Prostate gland (tissue), 2 donors: ENCODE measurements around the gene HCFC1. TPM values are rescaled to one million over a fixed set of nuclear protein-coding genes. Genes with fewer than 3 reads are reported as not detected.

Experiments used
- DNase-seq: peaks from one replicate; pipeline ENCODE4 v3.0.0-alpha.2; 2019; ENCODE audit warnings: low spot score
- H3K27ac ChIP-seq, 2 donors: fragments of 200-600 bp; sonication (generic); 2 replicates each; pipeline ENCODE4 v1.5.1; 2017 to 2019
- H3K27me3 ChIP-seq: fragments of 200-600 bp; sonication (generic); replicated peaks from 2 replicates; pipeline ENCODE4 v1.5.1; 2019; ENCODE audit not compliant: insufficient read depth
- H3K36me3 ChIP-seq, 2 donors: fragments of 200-600 bp; sonication (generic); 1 replicate in 1 of 2; 2 replicates in 1 of 2; pipeline versions ENCODE4 v1.5.1 to v1.8.1; 2017 to 2019
- H3K4me1 ChIP-seq: fragments of 200-600 bp; sonication (generic); replicated peaks from 2 replicates; pipeline ENCODE4 v1.5.1; 2019
- H3K4me3 ChIP-seq, 2 donors: fragments of 200-600 bp; sonication (generic); 2 replicates each; pipeline ENCODE4 v1.5.1; 2017 to 2019
- H3K9me3 ChIP-seq: fragments of 200-600 bp; sonication (generic); 2 replicates; pipeline ENCODE4 v1.5.1; 2017
- POLR2A ChIP-seq: fragments of 450-650 bp; IDR thresholded peaks from one replicate; pipeline ENCODE4 v1.6.1; 2016; ENCODE audit warnings: antibody characterized with exemption, mild to moderate bottlenecking
- POLR2AphosphoS5 ChIP-seq: sonication (generic); formaldehyde crosslinking; IDR thresholded peaks from one replicate; pipeline ENCODE4 v1.6.1; 2017; ENCODE audit warnings: antibody characterized with exemption
- WGBS: methylation state at CpG from one replicate; pipeline ENCODE4 v1.1.5; 2018; 5-methylcytosine and 5-hydroxymethylcytosine counted together
- intact Hi-C: fragments of 100-400 bp; cut with DNase I; formaldehyde crosslinking; loops from one replicate; pipeline ENCODE4 v1.14.2; 2022
- total RNA-seq, 2 donors: library from RNA; depleted of rRNA; stranded (reverse); fragments of >200 nt; gene quantifications; one replicate each; pipeline ENCODE4 v1.1.0, GENCODE V29; 2016
- TF ChIP-seq, protein P1 (sequence below), 4 experiments: fragments of 200-600 bp in 2 of 4; fragments of 450-650 bp in 2 of 4; sonication (generic) in 2 of 4; IDR thresholded peaks; 1 replicate in 3 of 4; 2 replicates in 1 of 4; pipeline ENCODE4 v1.5.1; 2016 to 2019; ENCODE audit warnings: antibody characterized with exemption in 4 of 4, mild to moderate bottlenecking in 2 of 4, moderate library complexity in 2 of 4

Gene HCFC1
- 100 to 1,000 TPM in 1 of 2 donors, 10 to 100 TPM in 1; 67.7 to 115 TPM for total RNA-seq

DNA sequence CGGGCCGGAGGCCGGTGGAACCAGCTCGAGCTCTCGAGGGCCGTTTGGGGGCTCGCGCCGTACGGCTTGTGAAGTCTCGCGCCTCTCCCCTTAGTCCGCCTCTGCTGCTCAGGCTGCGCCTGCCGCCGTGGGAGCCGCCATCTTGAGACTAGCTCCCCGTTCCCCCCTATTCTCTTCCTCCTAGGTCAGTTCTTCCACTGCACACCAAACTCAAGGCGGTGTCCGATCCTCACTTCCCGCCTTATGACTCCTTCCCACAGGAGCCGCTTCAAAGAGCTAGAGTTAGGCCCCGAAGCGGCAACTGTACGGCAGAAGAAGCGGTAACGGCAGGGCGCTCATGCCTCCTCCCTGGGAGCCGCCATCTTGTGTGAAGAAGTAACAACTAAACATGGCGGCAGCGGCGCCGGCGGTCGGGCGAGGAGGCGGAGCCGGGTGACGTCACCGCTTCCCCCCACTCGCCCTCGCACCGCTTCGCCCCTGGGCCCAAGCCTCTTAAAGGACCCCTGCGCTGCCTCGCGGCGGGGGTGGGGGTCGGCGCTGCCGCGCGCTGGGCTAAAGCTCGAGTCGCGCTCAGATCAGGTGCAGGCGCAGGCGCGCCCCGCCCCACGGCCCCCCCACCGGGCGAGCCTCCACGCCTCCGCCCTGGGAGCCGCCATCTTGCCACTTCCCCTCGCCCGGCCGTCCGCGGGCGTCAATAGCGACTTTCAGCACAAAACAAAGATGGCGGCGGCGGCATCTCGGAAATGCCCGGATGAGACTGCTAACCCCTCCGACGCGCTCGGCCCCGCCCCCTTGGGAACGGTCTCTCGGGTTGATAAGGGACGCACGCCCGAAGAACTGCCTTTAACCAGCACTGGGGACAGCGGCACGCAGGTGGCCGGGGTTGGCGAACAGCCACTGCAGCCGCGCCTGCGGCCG, at the start of gene HCFC1:
Gene HCFC1, minus strand, starts transcription at position 369 of the 918 bp plus-strand sequence. CDS start 978 bp downstream, outside the sequence.
- Histone ChIP-seq H3K27ac (peak within 1 kb of the TSS; percentile 98), H3K4me3 (peak within 1 kb of the TSS; percentile 55 to 60), H3K27me3 (no peaks in the 10 kb centered on the region), H3K36me3 (no peaks in the 10 kb centered on the region), H3K4me1 (no peaks in the 10 kb centered on the region), H3K9me3 (no peaks in the 10 kb centered on the region)
- intact Hi-C loops: no loop called here
- TF ChIP-seq, protein P1, sequence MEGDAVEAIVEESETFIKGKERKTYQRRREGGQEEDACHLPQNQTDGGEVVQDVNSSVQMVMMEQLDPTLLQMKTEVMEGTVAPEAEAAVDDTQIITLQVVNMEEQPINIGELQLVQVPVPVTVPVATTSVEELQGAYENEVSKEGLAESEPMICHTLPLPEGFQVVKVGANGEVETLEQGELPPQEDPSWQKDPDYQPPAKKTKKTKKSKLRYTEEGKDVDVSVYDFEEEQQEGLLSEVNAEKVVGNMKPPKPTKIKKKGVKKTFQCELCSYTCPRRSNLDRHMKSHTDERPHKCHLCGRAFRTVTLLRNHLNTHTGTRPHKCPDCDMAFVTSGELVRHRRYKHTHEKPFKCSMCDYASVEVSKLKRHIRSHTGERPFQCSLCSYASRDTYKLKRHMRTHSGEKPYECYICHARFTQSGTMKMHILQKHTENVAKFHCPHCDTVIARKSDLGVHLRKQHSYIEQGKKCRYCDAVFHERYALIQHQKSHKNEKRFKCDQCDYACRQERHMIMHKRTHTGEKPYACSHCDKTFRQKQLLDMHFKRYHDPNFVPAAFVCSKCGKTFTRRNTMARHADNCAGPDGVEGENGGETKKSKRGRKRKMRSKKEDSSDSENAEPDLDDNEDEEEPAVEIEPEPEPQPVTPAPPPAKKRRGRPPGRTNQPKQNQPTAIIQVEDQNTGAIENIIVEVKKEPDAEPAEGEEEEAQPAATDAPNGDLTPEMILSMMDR (IDR thresholded peaks at IDR 0.05): no peak
- TF ChIP-seq POLR2A: peak; percentile 13
- DNase-seq: peak; percentile 83
- 0% methylated on average over 7 of the region's 96 CpGs for WGBS

DNA sequence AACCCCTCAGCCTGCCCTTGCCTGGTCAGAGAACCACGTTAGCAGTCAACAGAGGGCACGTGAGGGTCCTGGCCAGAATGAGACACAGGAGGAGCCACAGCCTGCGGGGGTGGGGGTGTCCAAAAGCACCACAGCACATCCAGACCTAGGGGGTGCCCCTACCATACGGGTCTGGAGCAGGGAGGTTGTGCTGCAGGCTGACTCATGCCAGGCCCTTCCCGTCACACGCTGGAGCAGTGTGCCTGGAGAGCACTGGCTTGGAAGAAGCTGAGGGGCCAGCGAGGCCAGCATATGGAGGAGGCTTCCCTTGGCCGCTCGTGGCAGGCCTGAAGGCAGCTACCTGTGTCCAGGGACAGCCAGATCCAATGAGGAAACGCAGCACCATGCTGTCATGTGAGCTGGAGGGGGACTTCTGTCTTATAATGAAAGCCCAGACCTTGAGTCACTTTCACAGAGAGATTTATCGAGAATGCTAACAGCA, 49.6 kb upstream of the HCFC1 start:
- H3K4me1 ChIP-seq: no peaks in the 10 kb centered on the region
- WGBS: 64% methylated on average over 5 of the region's 11 CpGs
- H3K9me3 ChIP-seq: no peaks in the 10 kb centered on the region
- intact Hi-C loops: no loop called here
- no peaks in the 10 kb centered on the region for H3K36me3 ChIP-seq
- DNase-seq: no peak
- H3K27me3 ChIP-seq: no peaks in the 10 kb centered on the region
- peak overlapping the region in 1 of 2 donors; percentile 88 for H3K27ac ChIP-seq
- H3K4me3 ChIP-seq: no peak overlapping the region
- no peak for TF ChIP-seq POLR2A
- TF ChIP-seq, protein P1 (IDR thresholded peaks at IDR 0.05): no peak
- TF ChIP-seq POLR2AphosphoS5: no peak

DNA sequence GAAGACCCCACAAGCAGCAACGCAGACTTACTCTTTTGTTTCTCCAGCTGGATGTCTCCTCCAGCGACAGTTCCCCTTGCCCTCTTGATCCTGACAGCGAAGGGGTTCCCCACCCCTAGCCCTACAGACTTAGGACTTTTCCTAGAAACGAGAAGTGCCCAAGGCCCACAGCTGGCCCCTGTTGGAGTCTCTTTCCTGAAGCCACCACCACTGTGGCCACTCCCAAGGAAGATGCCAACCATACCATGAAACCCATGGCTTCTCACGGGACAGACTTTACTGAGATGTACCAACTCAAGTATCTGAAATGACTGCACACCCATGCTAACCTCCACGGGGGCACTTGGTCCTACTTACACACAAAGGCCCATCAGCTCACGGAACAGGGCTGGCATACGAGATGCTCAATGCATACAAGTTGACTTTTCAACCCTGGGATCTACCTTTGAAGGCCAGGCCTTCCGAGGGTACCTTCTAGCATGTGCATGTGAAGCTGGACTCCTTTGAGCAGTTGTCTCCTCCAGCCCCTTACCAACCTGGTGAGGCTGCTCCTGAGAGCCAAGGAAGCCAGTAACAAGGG, 49.0 kb upstream of the HCFC1 start:
- Histone ChIP-seq H3K27me3 (no peaks in the 10 kb centered on the region), H3K4me1 (no peaks in the 10 kb centered on the region), H3K27ac (peak overlapping the region; percentile 87 to 88), H3K36me3 (no peaks in the 10 kb centered on the region), H3K9me3 (no peaks in the 10 kb centered on the region), H3K4me3 (peak overlapping the region; percentile 37)
- TF ChIP-seq POLR2A: no peak
- TF ChIP-seq, protein P1 (IDR thresholded peaks at IDR 0.05): no peak
- TF ChIP-seq POLR2AphosphoS5: no peak
- 60% methylated on average over 9 of the region's 9 CpGs for WGBS
- intact Hi-C loops: no loop called here
- no peak for DNase-seq

DNA sequence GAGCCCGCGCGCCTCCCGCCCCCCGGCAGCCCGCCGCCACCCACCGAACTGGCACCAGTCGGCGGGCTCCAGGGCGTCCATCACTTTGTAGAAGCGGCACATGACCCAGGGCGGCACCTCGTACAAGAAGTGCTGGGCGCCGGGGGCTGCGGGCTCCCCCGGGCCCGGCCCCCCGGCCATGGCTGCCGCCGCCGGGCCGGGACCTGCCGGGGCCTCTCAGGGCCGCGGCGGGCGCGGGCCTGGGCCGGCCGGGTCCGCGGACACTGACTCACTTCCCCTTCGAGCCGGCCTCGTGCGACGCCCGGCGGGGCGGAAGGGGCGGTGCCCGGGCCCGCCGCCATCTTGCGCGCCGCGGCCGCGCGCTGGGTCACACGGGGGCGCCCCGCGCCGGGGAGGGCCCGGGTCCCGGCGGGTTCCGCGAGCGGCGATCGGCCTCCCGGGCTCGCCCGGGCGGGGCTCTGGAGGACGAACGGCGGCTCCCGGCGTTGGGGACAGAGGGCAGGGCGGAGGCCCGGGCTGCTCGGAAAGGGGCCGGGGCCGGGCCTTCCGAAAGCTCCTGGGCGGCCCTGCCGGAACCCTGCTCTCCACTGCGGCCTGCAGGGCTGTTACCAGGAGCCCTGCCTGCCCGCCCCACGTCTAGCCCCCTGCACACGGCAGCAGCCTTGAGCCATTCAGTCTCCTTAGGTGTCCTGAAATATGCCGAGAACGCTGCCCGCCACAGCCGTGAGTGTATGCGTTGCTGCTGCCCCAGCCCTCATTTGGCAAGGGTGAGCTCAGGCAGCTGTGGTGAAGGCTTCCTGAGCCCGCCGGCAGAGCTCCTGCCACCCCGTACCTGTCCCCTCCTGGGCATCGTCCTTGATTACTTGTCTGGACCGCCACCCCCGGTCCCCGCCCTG, 48.3 kb upstream of the HCFC1 start, which contains the start of gene IRAK1:
Gene IRAK1, minus strand, starts transcription at position 270 of the 896 bp plus-strand sequence. Its CDS starts 90 bp downstream, at position 180.
- Histone ChIP-seq H3K27ac (peak within 1 kb of the TSS; percentile 87 to 88), H3K4me3 (peak within 1 kb of the TSS; percentile 37 to 44), H3K27me3 (no peaks in the 10 kb centered on the region), H3K9me3 (no peaks in the 10 kb centered on the region), H3K4me1 (no peaks in the 10 kb centered on the region), H3K36me3 (no peaks in the 10 kb centered on the region)
- DNase-seq: peak; percentile 27
- intact Hi-C loops: loop anchor here (10.0 kb wide), 1 partner anchor 75 kb away; the partner anchor contains the start of gene MECP2
- WGBS: 7% methylated on average over 10 of the region's 99 CpGs
- TF ChIP-seq, protein P1 (IDR thresholded peaks at IDR 0.05): peak in 1 of 4 experiments; percentile 26
- TF ChIP-seq POLR2AphosphoS5: no peak
